HepG2 (cell line): ENCODE measurements around the gene CDH22. TPM values are rescaled to one million over a fixed set of nuclear protein-coding genes. Genes with fewer than 3 reads are reported as not detected.
A peak's percentile ranks its signal among the peaks of the same experiment; 100 is the strongest.

ENCODE experiments used
- ARNT ChIP-seq: fragments of 450-650 bp; IDR thresholded peaks from 2 replicates; pipeline ENCODE4 v1.6.1; 2017
- ATAD3A ChIP-seq: sonication (generic); formaldehyde crosslinking; IDR thresholded peaks from 2 replicates; pipeline ENCODE4 v1.4.0; 2020; ENCODE audit warnings: missing genetic modification reagents
- CEBPZ ChIP-seq: IDR thresholded peaks from 2 replicates; pipeline ENCODE4 v1.6.1; 2012; ENCODE audit warnings: low read length, improper control_type of control experiment
- EZH2 ChIP-seq: conservative IDR thresholded peaks from 2 replicates; pipeline ENCODE4 v1.6.1; 2012; ENCODE audit warnings: mild to moderate bottlenecking, low read depth, low read length, moderate library complexity
- GABPA ChIP-seq, 2 experiments: IDR thresholded peaks; 2 replicates each; pipeline ENCODE4 v1.6.1; 2011 to 2016; ENCODE audit warnings: low read depth in 2 of 2, low read length in 1 of 2, missing biosample characterization in 1 of 2, missing genetic modification characterization in 1 of 2
- GABPB1 ChIP-seq: IDR thresholded peaks from 2 replicates; pipeline ENCODE4 v1.6.1; 2016; ENCODE audit warnings: mild to moderate bottlenecking, missing genetic modification reagents, moderate library complexity, missing compliant biosample characterization
- GTF3A ChIP-seq: sonication (generic); formaldehyde crosslinking; conservative IDR thresholded peaks from 2 replicates; pipeline ENCODE4 v1.4.0; 2020; ENCODE audit warnings: mild to moderate bottlenecking, missing genetic modification reagents
- HINFP ChIP-seq: sonication (generic); formaldehyde crosslinking; IDR thresholded peaks from 2 replicates; pipeline ENCODE4 v1.4.0; 2020; ENCODE audit warnings: low read depth, mild to moderate bottlenecking, missing genetic modification reagents
- ISL2 ChIP-seq: sonication (generic); formaldehyde crosslinking; IDR thresholded peaks from 2 replicates; pipeline ENCODE4 v1.5.0; 2020; ENCODE audit warnings: missing genetic modification reagents
- KAT7 ChIP-seq: IDR thresholded peaks from 2 replicates; pipeline ENCODE4 v1.6.1; 2018; ENCODE audit warnings: borderline replicate concordance, missing compliant biosample characterization
- KDM3A ChIP-seq: IDR thresholded peaks from 2 replicates; pipeline ENCODE4 v1.6.1; 2018; ENCODE audit warnings: low read depth, missing compliant biosample characterization
- NFIC ChIP-seq: IDR thresholded peaks from 2 replicates; pipeline ENCODE4 v1.6.1; 2012; ENCODE audit warnings: mild to moderate bottlenecking, low read length, inconsistent platforms
- NONO ChIP-seq, 2 experiments: fragments of 450-650 bp in 1 of 2; sonication (generic) in 1 of 2; formaldehyde crosslinking in 1 of 2; IDR thresholded peaks in 1 of 2; conservative IDR thresholded peaks in 1 of 2; 2 replicates each; pipeline versions ENCODE4 v1.6.1 to v1.8.0; 2017 to 2022; ENCODE audit warnings: mild to moderate bottlenecking in 1 of 2, missing genetic modification reagents in 1 of 2, moderate library complexity in 1 of 2
- SP1 ChIP-seq, 2 experiments: fragments of 450-650 bp in 1 of 2; sonication (generic) in 1 of 2; formaldehyde crosslinking in 1 of 2; IDR thresholded peaks; 2 replicates each; pipeline versions ENCODE4 v1.4.0 to v1.6.1; 2016 to 2020; ENCODE audit warnings: missing genetic modification reagents in 1 of 2
- SP140L ChIP-seq: sonication (generic); formaldehyde crosslinking; IDR thresholded peaks from 2 replicates; pipeline ENCODE4 v1.4.0; 2020; ENCODE audit warnings: missing genetic modification reagents, borderline replicate concordance
- TGIF2 ChIP-seq: IDR thresholded peaks from 2 replicates; pipeline ENCODE4 v1.6.1; 2016; ENCODE audit warnings: control low read depth, missing compliant biosample characterization
- XRCC5 ChIP-seq: fragments of 200-400 bp; formaldehyde crosslinking; optimal IDR thresholded peaks from 2 replicates; pipeline ENCODE3; 2017; ENCODE audit warnings: mild to moderate bottlenecking, low read length
- ZKSCAN5 ChIP-seq: sonication (generic); formaldehyde crosslinking; IDR thresholded peaks from 2 replicates; pipeline ENCODE4 v1.5.1; 2020; ENCODE audit warnings: mild to moderate bottlenecking, missing genetic modification reagents
- ZNF383 ChIP-seq: sonication (generic); formaldehyde crosslinking; IDR thresholded peaks from 2 replicates; pipeline ENCODE4 v1.4.0; 2020; ENCODE audit warnings: missing genetic modification reagents, mild to moderate bottlenecking, borderline replicate concordance
- ZNF576 ChIP-seq: sonication (generic); formaldehyde crosslinking; IDR thresholded peaks from 2 replicates; pipeline ENCODE4 v1.4.0; 2020; ENCODE audit warnings: mild to moderate bottlenecking, missing genetic modification reagents
- ZNF652 ChIP-seq: IDR thresholded peaks from 2 replicates; pipeline ENCODE4 v1.6.1; 2016; ENCODE audit warnings: low read depth, borderline replicate concordance
- ZNF704 ChIP-seq: sonication (generic); formaldehyde crosslinking; IDR thresholded peaks from 2 replicates; pipeline ENCODE4 v1.8.1; 2023; ENCODE audit warnings: mild to moderate bottlenecking, inconsistent platforms, moderate library complexity, missing genetic modification reagents, borderline replicate concordance
- ZNF776 ChIP-seq: sonication (generic); formaldehyde crosslinking; IDR thresholded peaks from 2 replicates; pipeline ENCODE4 v1.4.0; 2020; ENCODE audit warnings: mild to moderate bottlenecking, missing genetic modification reagents
- ZNF879 ChIP-seq: sonication (generic); formaldehyde crosslinking; IDR thresholded peaks from 2 replicates; pipeline ENCODE4 v1.8.1; 2023; ENCODE audit warnings: missing genetic modification reagents
- polyA plus RNA-seq, 8 experiments: library from polyadenylated mRNA; depleted of rRNA in 3 of 8; stranded (reverse) in 7 of 8; unstranded in 1 of 8; fragments of >200 nt; fragmentation: Illumina TruSeq in 4 of 8; extraction: Trizol in 4 of 8; gene quantifications; 2 replicates each; pipeline versions ENCODE4 v1.2.1 to v1.2.3, GENCODE V29; 2011 to 2016; ENCODE audit warnings: low read depth in 4 of 8, missing spikeins in 1 of 8, mixed read lengths in 1 of 8; ENCODE audit not compliant: insufficient read depth in 1 of 8
- total RNA-seq, 5 experiments: library from RNA; depleted of rRNA; stranded (reverse); fragments of >200 nt; fragmentation: Illumina TruSeq; extraction: Trizol; gene quantifications; 2 replicates each; pipeline ENCODE4 v1.2.3, GENCODE V29; 2016; ENCODE audit warnings: low read depth in 1 of 5

The CDH22 gene
- total and polyA plus RNA-seq, 2 of the 13 experiments (the other 11 are each of a cell fraction or from before 2014, with no cell fraction given): not detected

GRCh38 chr20:46312075-46312944 lies 4.0 kb upstream of the CDH22 start (continued):
- TF ChIP-seq ZNF704 (CRISPR knock-in tag) (no peak), KAT7 (CRISPR knock-in tag) (no peak), KDM3A (CRISPR knock-in tag) (no peak), ZNF879 (CRISPR knock-in tag) (no peak), HINFP (no peak), ZNF383 (no peak), CEBPZ (no peak), EZH2 (no peak; the same call in 1 of the 2 replicates), NONO (IDR thresholded peaks at IDR 0.05) (no peak), NONO (CRISPR knock-in tag; conservative IDR thresholded peaks at IDR 0.05) (no peak), ZNF776 (CRISPR knock-in tag) (no peak), GABPB1 (CRISPR knock-in tag) (peak; percentile 33; the same call in 1 of the 2 replicates), XRCC5 (peak; percentile 54), SP1 (IDR thresholded peaks at IDR 0.05) (no peak), SP1 (CRISPR knock-in tag; IDR thresholded peaks at IDR 0.05) (no peak), ISL2 (no peak), GABPA (IDR thresholded peaks at IDR 0.05; ENCODE audit: low read depth, low read length) (no peak), GABPA (CRISPR knock-in tag; IDR thresholded peaks at IDR 0.05; ENCODE audit: low read depth) (no peak), TGIF2 (CRISPR knock-in tag) (no peak), SP140L (no peak), ZNF652 (no peak), ZNF576 (CRISPR knock-in tag) (no peak), ARNT (no peak), NFIC (no peak), ATAD3A (no peak), GTF3A (no peak), ZKSCAN5 (CRISPR knock-in tag) (no peak)
